Measurements from ENCODE around the gene PCNX1.

DNA sequence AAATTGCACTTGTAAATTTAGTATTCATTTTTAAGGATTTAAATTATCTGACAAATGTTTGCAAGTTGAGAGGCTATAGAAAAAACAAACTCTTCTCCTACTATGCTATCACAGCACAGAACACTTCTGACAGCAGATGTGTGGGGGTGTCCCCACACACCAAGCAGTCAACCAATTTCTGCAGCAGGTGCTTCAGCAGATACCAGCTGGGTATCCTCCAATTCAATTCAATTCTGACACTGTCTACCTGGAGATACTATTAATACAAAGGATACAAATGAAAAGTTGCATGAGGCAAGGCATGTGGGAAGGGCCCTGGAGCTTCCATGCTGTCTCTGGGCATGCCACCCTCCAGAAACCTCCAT, 35.1 kb downstream of the PCNX1 start:
- TF ChIP-seq ARNTL (CRISPR knock-in tag; IDR thresholded peaks at IDR 0.05; ENCODE audit: borderline replicate concordance, low read depth) (no peak), SNAI2 (CRISPR knock-in tag; IDR thresholded peaks at IDR 0.05) (no peak), ZFP3 (CRISPR knock-in tag; IDR thresholded peaks at IDR 0.05) (no peak), CSDC2 (CRISPR knock-in tag; IDR thresholded peaks at IDR 0.05) (no peak), ZNF70 (CRISPR knock-in tag; IDR thresholded peaks at IDR 0.05) (no peak), ZFP30 (CRISPR knock-in tag; IDR thresholded peaks at IDR 0.05) (no peak)
- TF ChIP-seq, protein P1, sequence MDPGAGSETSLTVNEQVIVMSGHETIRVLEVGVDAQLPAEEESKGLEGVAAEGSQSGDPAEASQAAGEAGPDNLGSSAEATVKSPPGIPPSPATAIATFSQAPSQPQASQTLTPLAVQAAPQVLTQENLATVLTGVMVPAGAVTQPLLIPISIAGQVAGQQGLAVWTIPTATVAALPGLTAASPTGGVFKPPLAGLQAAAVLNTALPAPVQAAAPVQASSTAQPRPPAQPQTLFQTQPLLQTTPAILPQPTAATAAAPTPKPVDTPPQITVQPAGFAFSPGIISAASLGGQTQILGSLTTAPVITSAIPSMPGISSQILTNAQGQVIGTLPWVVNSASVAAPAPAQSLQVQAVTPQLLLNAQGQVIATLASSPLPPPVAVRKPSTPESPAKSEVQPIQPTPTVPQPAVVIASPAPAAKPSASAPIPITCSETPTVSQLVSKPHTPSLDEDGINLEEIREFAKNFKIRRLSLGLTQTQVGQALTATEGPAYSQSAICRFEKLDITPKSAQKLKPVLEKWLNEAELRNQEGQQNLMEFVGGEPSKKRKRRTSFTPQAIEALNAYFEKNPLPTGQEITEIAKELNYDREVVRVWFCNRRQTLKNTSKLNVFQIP (CRISPR knock-in tag; IDR thresholded peaks at IDR 0.05; ENCODE audit: borderline replicate concordance, low read depth), result no peak

All from SK-N-SH treated with all-trans-retinoic acid at 6 μM for 48 hours (cell line).